ENCODE results near the gene ZNF507. TPM values are rescaled to one million over a fixed set of nuclear protein-coding genes. Genes with fewer than 3 reads are reported as not detected.

ZNF507 gene
- total and polyA plus RNA-seq, 2 experiments from 2014 or later = 4.6 to 10.2 TPM

DNA sequence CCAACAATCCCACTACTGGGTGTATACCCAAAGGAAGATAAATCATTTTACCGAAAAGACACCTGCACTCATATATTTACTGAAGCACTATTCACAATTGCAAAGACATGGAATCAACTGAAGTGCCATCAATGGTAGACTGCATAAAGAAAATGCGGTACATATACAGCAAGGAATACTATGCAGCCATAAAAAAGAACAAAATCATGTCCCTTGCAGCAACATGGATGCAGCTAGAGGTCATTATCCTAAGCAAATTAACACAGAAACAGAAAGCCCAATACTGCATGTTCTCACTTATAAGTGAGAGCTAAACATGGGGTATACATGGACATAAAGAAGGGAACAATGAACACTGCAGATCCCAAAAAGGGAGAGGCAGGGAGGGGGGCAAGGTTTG, 2.7 kb upstream of the ZNF507 start:
- TF ChIP-seq, protein P1, sequence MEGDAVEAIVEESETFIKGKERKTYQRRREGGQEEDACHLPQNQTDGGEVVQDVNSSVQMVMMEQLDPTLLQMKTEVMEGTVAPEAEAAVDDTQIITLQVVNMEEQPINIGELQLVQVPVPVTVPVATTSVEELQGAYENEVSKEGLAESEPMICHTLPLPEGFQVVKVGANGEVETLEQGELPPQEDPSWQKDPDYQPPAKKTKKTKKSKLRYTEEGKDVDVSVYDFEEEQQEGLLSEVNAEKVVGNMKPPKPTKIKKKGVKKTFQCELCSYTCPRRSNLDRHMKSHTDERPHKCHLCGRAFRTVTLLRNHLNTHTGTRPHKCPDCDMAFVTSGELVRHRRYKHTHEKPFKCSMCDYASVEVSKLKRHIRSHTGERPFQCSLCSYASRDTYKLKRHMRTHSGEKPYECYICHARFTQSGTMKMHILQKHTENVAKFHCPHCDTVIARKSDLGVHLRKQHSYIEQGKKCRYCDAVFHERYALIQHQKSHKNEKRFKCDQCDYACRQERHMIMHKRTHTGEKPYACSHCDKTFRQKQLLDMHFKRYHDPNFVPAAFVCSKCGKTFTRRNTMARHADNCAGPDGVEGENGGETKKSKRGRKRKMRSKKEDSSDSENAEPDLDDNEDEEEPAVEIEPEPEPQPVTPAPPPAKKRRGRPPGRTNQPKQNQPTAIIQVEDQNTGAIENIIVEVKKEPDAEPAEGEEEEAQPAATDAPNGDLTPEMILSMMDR (IDR thresholded peaks at IDR 0.05; ENCODE audit: low read depth, low read length) = no peak
- peaks cover 12% of the 10 kb centered on the region for H3K4me1 ChIP-seq (ENCODE audit: low read depth)
- no peaks in the 10 kb centered on the region for H3K27me3 ChIP-seq
- H3K36me3 ChIP-seq = peaks cover 2% of the 10 kb centered on the region
- H3K27ac ChIP-seq = no peak overlapping the region
- H3K9me3 ChIP-seq (ENCODE audit: low read depth) = no peaks in the 10 kb centered on the region
- no peak overlapping the region for H3K4me3 ChIP-seq
- DNase-seq (ENCODE audit: low read depth in 1 of 2, low spot score in 1 of 2) = no peak

DNA sequence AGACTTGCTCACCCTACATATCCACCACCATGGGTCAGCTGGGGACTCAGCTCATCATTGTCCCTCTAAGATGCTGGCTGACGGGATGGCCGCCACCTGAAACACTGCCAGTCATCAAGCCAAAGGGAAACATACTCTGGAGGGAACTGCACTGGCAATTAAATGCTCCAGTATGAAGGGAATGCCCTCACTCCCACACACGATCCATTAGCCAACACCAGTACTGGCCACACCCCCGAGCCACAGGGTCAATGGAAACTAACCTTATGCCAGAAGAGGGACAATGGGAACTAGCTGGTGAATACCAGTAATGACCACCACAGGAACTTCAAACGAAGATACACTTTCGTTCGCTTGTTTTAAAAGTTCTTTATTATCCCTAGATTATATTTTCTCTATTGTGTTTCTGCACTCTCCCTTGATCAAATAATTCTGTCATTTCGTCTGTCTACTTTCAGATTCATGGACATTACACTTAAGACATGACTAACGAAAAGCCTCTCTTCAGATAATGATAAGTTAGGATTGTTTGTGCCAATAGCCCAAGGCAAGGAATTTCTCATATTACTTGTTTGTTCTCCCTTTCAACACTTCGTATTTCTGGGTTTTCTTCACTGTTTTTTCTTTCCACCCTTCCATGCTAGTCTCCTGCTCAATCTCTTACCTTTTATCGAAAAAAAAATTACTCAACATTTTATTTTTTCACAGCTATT, 1.7 kb upstream of the ZNF507 start:
- Histone ChIP-seq H3K9me3 (ENCODE audit: low read depth) (no peaks in the 10 kb centered on the region), H3K27ac (no peak overlapping the region), H3K36me3 (peaks cover 12% of the 10 kb centered on the region), H3K27me3 (no peaks in the 10 kb centered on the region), H3K4me1 (ENCODE audit: low read depth) (peaks cover 12% of the 10 kb centered on the region), H3K4me3 (no peak overlapping the region)
- TF ChIP-seq, protein P1 (IDR thresholded peaks at IDR 0.05; ENCODE audit: low read depth, low read length) = no peak
- DNase-seq (ENCODE audit: low read depth in 1 of 2, low spot score in 1 of 2) = peak in 1 of 2 donors; percentile 20

DNA sequence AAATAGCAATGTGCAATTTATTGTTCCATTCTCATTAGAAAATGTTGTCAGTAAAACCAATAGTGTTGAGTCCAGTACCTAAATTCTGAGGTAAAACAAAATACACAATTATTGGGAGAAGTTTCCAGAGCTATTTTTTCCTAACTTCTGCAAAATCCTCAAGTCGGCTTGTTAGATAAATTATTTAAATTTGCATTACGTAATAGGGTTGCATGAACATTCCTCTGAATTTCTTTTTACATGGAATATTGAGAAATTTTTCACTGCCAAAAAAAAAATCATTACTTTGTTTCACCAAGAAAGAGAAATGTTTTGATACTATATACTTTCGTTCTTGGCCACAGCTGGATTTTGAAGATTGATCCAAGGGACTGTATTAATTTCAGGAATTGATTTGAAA, 1.5 kb downstream of the ZNF507 start:
- DNase-seq (ENCODE audit: low read depth in 1 of 2, low spot score in 1 of 2) = no peak
- Histone ChIP-seq H3K27ac (no peak overlapping the region), H3K36me3 (peaks cover 22% of the 10 kb centered on the region), H3K4me1 (ENCODE audit: low read depth) (peaks cover 12% of the 10 kb centered on the region), H3K27me3 (no peaks in the 10 kb centered on the region), H3K9me3 (ENCODE audit: low read depth) (no peaks in the 10 kb centered on the region), H3K4me3 (peak overlapping the region; percentile 96)
- TF ChIP-seq, protein P1 (IDR thresholded peaks at IDR 0.05; ENCODE audit: low read depth, low read length) = no peak

DNA sequence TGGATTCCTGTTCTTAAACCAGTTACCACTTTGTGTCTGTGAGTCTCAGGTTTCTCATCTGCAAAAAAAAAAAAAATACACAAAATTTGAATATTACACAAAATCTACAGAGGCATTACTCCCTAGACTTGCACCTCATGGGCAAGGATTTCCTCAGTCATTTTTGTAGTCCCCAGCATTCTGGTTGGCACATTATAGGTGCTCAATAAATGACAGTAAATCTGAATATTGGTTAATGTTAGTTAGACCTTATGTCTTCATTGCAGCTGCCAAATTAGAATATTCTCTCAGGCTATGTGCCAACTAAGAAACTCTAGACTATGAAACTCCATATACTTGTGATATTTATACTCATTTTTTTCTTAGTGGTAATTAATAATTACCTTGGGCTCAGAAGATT, 2.2 kb downstream of the ZNF507 start:
- H3K27me3 ChIP-seq = no peaks in the 10 kb centered on the region
- peaks cover 22% of the 10 kb centered on the region for H3K36me3 ChIP-seq
- H3K9me3 ChIP-seq (ENCODE audit: low read depth) = no peaks in the 10 kb centered on the region
- H3K4me3 ChIP-seq = no peak overlapping the region
- H3K4me1 ChIP-seq (ENCODE audit: low read depth) = peaks cover 12% of the 10 kb centered on the region
- TF ChIP-seq, protein P1 (IDR thresholded peaks at IDR 0.05; ENCODE audit: low read depth, low read length) = no peak
- no peak for DNase-seq (ENCODE audit: low read depth in 1 of 2, low spot score in 1 of 2)
- H3K27ac ChIP-seq = no peak overlapping the region

DNA sequence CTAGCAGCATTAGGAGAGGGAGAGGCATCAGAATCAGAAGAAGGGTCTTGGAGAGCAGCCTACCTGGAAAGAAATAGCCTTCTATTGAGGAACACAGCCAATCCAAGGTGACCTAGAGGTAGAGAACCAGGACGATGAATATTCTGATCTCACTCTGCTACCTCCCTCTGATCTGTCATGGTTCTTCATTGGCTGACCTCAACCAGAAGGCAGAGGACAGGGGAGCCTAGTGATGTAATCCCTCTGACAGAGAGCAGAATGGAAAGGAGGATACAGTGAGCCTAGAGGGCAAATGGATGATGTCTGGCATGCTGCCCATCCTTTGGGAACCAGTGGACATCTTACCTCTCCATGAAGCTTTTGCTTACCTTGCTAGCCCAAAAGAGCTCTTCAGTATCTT, 3.6 kb downstream of the ZNF507 start:
- DNase-seq (ENCODE audit: low read depth in 1 of 2, low spot score in 1 of 2) = no peak
- Histone ChIP-seq H3K9me3 (ENCODE audit: low read depth) (no peaks in the 10 kb centered on the region), H3K4me1 (ENCODE audit: low read depth) (peaks cover 12% of the 10 kb centered on the region), H3K27ac (no peak overlapping the region), H3K27me3 (no peaks in the 10 kb centered on the region), H3K4me3 (no peak overlapping the region), H3K36me3 (peaks cover 28% of the 10 kb centered on the region)
- TF ChIP-seq, protein P1 (IDR thresholded peaks at IDR 0.05; ENCODE audit: low read depth, low read length) = no peak
